Endothelial cell of umbilical vein (primary cell): Measurements from ENCODE around the gene DECR2. TPM values are rescaled to one million over a fixed set of nuclear protein-coding genes. Genes with fewer than 3 reads are reported as not detected.

ENCODE experiments used
- BruUV-seq: library from RNA; stranded (reverse); fragments of 400-500 nt; replicated peaks from 2 replicates; lab custom pipeline; 2021; lab: Mats Ljungman, UMichigan
- CTCF ChIA-PET: fragments of 300-600, 350-600 bp; sonication (Branson Sonifier 250); formaldehyde crosslinking; loops from one replicate; lab custom pipeline; 2021; ENCODE audit warnings: antibody characterized with exemption, inconsistent platforms; lab: Charles Lee
- POLR2A ChIA-PET: fragments of 300-600, 350-600 bp; sonication (Branson Sonifier 250); formaldehyde crosslinking; loops from one replicate; lab custom pipeline; 2021; ENCODE audit warnings: antibody characterized with exemption, inconsistent platforms; lab: Charles Lee
- DNase-seq: peaks from one replicate; pipeline ENCODE4 v3.0.0-alpha.2; 2011; ENCODE audit warnings: low read depth, low spot score
- FAIRE-seq: peaks from 2 replicates; lab custom pipeline; 2011; peaks lifted over from hg19 to GRCh38; lab: Jason Lieb, UNC
- H2AFZ ChIP-seq: 2 replicates; pipeline ENCODE4 v1.6.0; 2012; ENCODE audit warnings: low read depth, low read length, control low read depth, inconsistent platforms
- H3K27ac ChIP-seq: 2 replicates; pipeline ENCODE4 v1.5.1; 2011; ENCODE audit warnings: low read depth, mild to moderate bottlenecking, control low read depth, low read length, moderate library complexity; ENCODE audit not compliant: insufficient read depth
- H3K27me3 ChIP-seq, 2 experiments: 2 replicates each; pipeline versions ENCODE4 v1.6.0 to v1.6.1; 2011; ENCODE audit warnings: low read length in 2 of 2, mixed read lengths in 1 of 2; ENCODE audit not compliant: control insufficient read depth in 2 of 2, insufficient read depth in 2 of 2
- H3K36me3 ChIP-seq, 2 experiments: 2 replicates in 1 of 2; 3 replicates in 1 of 2; pipeline ENCODE4 v1.5.1; 2011; ENCODE audit warnings: low read length in 2 of 2, mild to moderate bottlenecking in 1 of 2, moderate library complexity in 1 of 2; ENCODE audit not compliant: control insufficient read depth in 2 of 2, insufficient read depth in 2 of 2; ENCODE audit errors: extremely low read depth in 1 of 2
- H3K4me1 ChIP-seq: 3 replicates; pipeline ENCODE4 v1.5.1; 2011; ENCODE audit warnings: mild to moderate bottlenecking, low read length; ENCODE audit not compliant: control insufficient read depth, insufficient read depth; ENCODE audit errors: extremely low read depth
- H3K4me2 ChIP-seq: 2 replicates; pipeline ENCODE4 v1.6.1; 2011; ENCODE audit warnings: low read length, control low read depth, mixed read lengths; ENCODE audit not compliant: insufficient read depth
- H3K4me3 ChIP-seq, 3 experiments: fragments of 200-600 bp in 1 of 3; sonication (generic), shearing (Covaris generic) in 1 of 3; replicated peaks in 1 of 3; 2 replicates each; pipeline ENCODE4 v1.5.1; 2011 to 2016; ENCODE audit warnings: control low read depth in 3 of 3, low read length in 3 of 3, mild to moderate bottlenecking in 2 of 3, inconsistent platforms in 1 of 3, low read depth in 1 of 3, moderate library complexity in 1 of 3; ENCODE audit not compliant: insufficient read depth in 1 of 3
- H3K79me2 ChIP-seq: 2 replicates; pipeline ENCODE4 v1.6.0; 2012; ENCODE audit warnings: low read length, inconsistent platforms; ENCODE audit not compliant: control insufficient read depth, insufficient read depth
- H3K9ac ChIP-seq: replicated peaks from 2 replicates; pipeline ENCODE3; 2011; ENCODE audit warnings: low read length, control low read depth; ENCODE audit not compliant: insufficient read depth; ENCODE audit errors: extremely low read depth
- H3K9me1 ChIP-seq: replicated peaks from 3 replicates; pipeline ENCODE4 v1.6.0; 2011; ENCODE audit warnings: mild to moderate bottlenecking, low read length; ENCODE audit not compliant: control insufficient read depth, insufficient read depth; ENCODE audit errors: extremely low read depth
- H3K9me3 ChIP-seq: replicated peaks from 2 replicates; pipeline ENCODE4 v1.5.1; 2012; ENCODE audit warnings: low read length, inconsistent platforms; ENCODE audit not compliant: control insufficient read depth, insufficient read depth
- H4K20me1 ChIP-seq: replicated peaks from 2 replicates; pipeline ENCODE3; 2011; ENCODE audit warnings: mild to moderate bottlenecking, low read length; ENCODE audit not compliant: control insufficient read depth, insufficient read depth; ENCODE audit errors: extremely low read depth
- CTCF ChIP-seq, 2 donors: IDR thresholded peaks; 1 replicate in 1 of 2; 2 replicates in 1 of 2; pipeline ENCODE4 v1.5.1; 2011; ENCODE audit warnings: low read length in 2 of 2, mild to moderate bottlenecking in 2 of 2, moderate library complexity in 2 of 2, control low read depth in 1 of 2, inconsistent platforms in 1 of 2, low read depth in 1 of 2; ENCODE audit not compliant: insufficient read depth in 1 of 2; ENCODE audit errors: extremely low read depth in 1 of 2
- EZH2 ChIP-seq: IDR thresholded peaks from 2 replicates; pipeline ENCODE4 v1.6.1; 2012; ENCODE audit warnings: borderline replicate concordance, low read depth, mild to moderate bottlenecking, moderate library complexity, low read length, inconsistent platforms; ENCODE audit not compliant: severe bottlenecking
- FOS ChIP-seq: IDR thresholded peaks from 2 replicates; pipeline ENCODE4 v1.6.1; 2011; ENCODE audit warnings: mild to moderate bottlenecking, low read length, moderate library complexity, borderline replicate concordance; ENCODE audit not compliant: insufficient read depth
- GATA2 ChIP-seq: IDR thresholded peaks from 2 replicates; pipeline ENCODE4 v1.7.0; 2011; ENCODE audit warnings: low read depth, mild to moderate bottlenecking, moderate library complexity, mixed read lengths, low read length; ENCODE audit not compliant: insufficient read length, insufficient read depth
- JUN ChIP-seq: IDR thresholded peaks from 2 replicates; pipeline ENCODE4 v1.6.1; 2011; ENCODE audit warnings: borderline replicate concordance, low read depth; ENCODE audit not compliant: insufficient read length, insufficient read depth
- MAX ChIP-seq: IDR thresholded peaks from 2 replicates; pipeline ENCODE4 v1.6.1; 2011; ENCODE audit not compliant: insufficient read depth, insufficient read length
- MYC ChIP-seq: IDR thresholded peaks from one replicate; pipeline ENCODE4 v1.6.1; 2011; ENCODE audit warnings: mild to moderate bottlenecking, low read depth, low read length
- POLR2A ChIP-seq: IDR thresholded peaks from 2 replicates; pipeline ENCODE4 v1.6.1; 2012; ENCODE audit warnings: low read depth, mild to moderate bottlenecking, control low read depth, low read length
- POLR2AphosphoS5 ChIP-seq: IDR thresholded peaks from 2 replicates; pipeline ENCODE4 v1.6.1; 2012; ENCODE audit warnings: low read depth, mild to moderate bottlenecking, control low read depth, low read length, moderate library complexity; ENCODE audit not compliant: insufficient read depth
- dilution Hi-C: fragments of 300-500 bp; cut with MboI; formaldehyde crosslinking; loops from one replicate; pipeline ENCODE4 v1.15.0; 2019; ENCODE audit warnings: low sequenced_read_pairs; ENCODE audit not compliant: extremely low pct_ligation_motif_present
- intact Hi-C: fragments of 100-400 bp; cut with micrococcal nuclease; formaldehyde crosslinking; loops from one replicate; pipeline ENCODE4 v1.10.0; 2022
- polyA plus RNA-seq, 4 experiments: library from polyadenylated mRNA; depleted of rRNA in 3 of 4; stranded (reverse) in 3 of 4; unstranded in 1 of 4; fragments of >200 nt; gene quantifications; 2 replicates each; pipeline versions ENCODE4 v1.2.1 to v1.2.3, GENCODE V29; 2011 to 2012; ENCODE audit warnings: missing spikeins in 1 of 4
- total RNA-seq: library from RNA; stranded (reverse); gene quantifications from 2 replicates; pipeline ENCODE4 v1.2.3, GENCODE V29; 2021

Gene DECR2
- total and polyA plus RNA-seq, 2 donors (not counting 3 experiments of a cell fraction or from before 2014, with no cell fraction given), result 28.3 to 46.5 TPM

GRCh38 chr16:399340-400019 lies 2.2 kb upstream of the DECR2 start:
- Histone ChIP-seq H3K9ac (no peak overlapping the region), H3K4me1 (peaks cover 13% of the 10 kb centered on the region), H3K9me1 (no peaks in the 10 kb centered on the region), H3K27ac (no peak overlapping the region), H4K20me1 (no peaks in the 10 kb centered on the region), H3K4me2 (no peak overlapping the region), H3K4me3 (no peak overlapping the region), H2AFZ (no peak overlapping the region), H3K79me2 (peaks cover 5% of the 10 kb centered on the region), H3K36me3 (peaks cover 0 to 7% of the 10 kb centered on the region in 2 experiments), H3K9me3 (no peaks in the 10 kb centered on the region), H3K27me3 (no peaks in the 10 kb centered on the region)
- ChIA-PET CTCF (interaction anchor here (0.9 kb wide), 1 partner anchor 8 kb away, joined by 4 read pairs; no protein-coding TSS in a partner anchor), POLR2A (no interaction called here)
- FAIRE-seq, result no peak
- TF ChIP-seq CTCF (IDR thresholded peaks at IDR 0.05; ENCODE audit: extremely low read depth in 1 of 2, insufficient read depth in 1 of 2, low read depth in 1 of 2, low read length in 2 of 2) (no peak), JUN (no peak), GATA2 (no peak), EZH2 (no peak), MAX (no peak), POLR2AphosphoS5 (no peak), FOS (no peak), MYC (no peak), POLR2A (no peak)
- dilution Hi-C loops, result no loop called here
- no TSS peak for BruUV-seq
- intact Hi-C loops, result no loop called here
- no peak for DNase-seq
